ENCODE data around the gene TNRC18. TPM values are rescaled to one million over a fixed set of nuclear protein-coding genes. Genes with fewer than 3 reads are reported as not detected.

The TNRC18 gene
- total and polyA plus RNA-seq, 4 donors = 2.3 to 37.1 (median 20.4) TPM

DNA sequence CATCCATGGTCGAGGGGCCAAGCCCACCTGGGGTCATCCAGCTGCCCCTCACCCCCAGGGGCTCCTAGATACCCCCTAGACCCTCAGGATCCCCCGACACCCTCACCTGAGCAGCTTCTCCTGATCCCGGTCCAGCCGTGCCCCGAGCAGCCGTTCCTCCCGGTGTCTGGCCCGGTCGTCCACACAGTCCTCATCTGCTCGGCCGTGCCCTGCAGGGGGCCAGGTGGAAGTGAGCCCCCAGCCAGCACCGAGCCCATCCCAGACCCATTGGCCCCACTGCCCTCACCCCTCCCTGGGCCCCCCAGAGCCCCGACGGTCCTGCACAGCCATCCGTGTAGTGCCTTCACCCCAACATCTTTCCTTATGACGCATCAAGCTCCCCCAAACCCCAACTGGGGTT, 45.8 kb downstream of the TNRC18 start:
- Histone ChIP-seq H3K9ac (ENCODE audit: low read depth in 1 of 2, low read length in 2 of 2) (no peak overlapping the region), H3K4me3 (ENCODE audit: low read depth in 1 of 3, low read length in 3 of 3) (no peak overlapping the region), H3K27ac (ENCODE audit: low read depth in 1 of 2, low read length in 2 of 2) (no peak overlapping the region), H3K9me3 (ENCODE audit: control insufficient read depth in 4 of 4, low read length in 3 of 4) (no peaks in the 10 kb centered on the region), H3K36me3 (ENCODE audit: control insufficient read depth in 4 of 4, insufficient read depth in 3 of 4, low read depth in 1 of 4, low read length in 3 of 4) (peaks cover 11 to 37% (median 24%) of the 10 kb centered on the region in 4 donors), H3K27me3 (ENCODE audit: control insufficient read depth in 4 of 4, insufficient read depth in 4 of 4, low read length in 3 of 4) (no peaks in the 10 kb centered on the region), H3K4me1 (ENCODE audit: control insufficient read depth in 4 of 4, insufficient read depth in 4 of 4, low read length in 3 of 4) (peaks cover 0 to 6% (median 2%) of the 10 kb centered on the region in 4 donors)
- TF ChIP-seq GABPA (IDR thresholded peaks at IDR 0.05 in 1 of 2, conservative IDR thresholded peaks at IDR 0.05 in 1 of 2) (no peak), JUND (IDR thresholded peaks at IDR 0.05) (no peak), RXRA (IDR thresholded peaks at IDR 0.05) (no peak), FOXA2 (IDR thresholded peaks at IDR 0.05) (no peak), NR2F2 (IDR thresholded peaks at IDR 0.05) (no peak), HNF4G (IDR thresholded peaks at IDR 0.05) (no peak), RAD21 (IDR thresholded peaks at IDR 0.05) (no peak)
- TF ChIP-seq, protein P1, sequence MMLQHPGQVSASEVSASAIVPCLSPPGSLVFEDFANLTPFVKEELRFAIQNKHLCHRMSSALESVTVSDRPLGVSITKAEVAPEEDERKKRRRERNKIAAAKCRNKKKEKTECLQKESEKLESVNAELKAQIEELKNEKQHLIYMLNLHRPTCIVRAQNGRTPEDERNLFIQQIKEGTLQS (IDR thresholded peaks at IDR 0.05) = no peak
- WGBS = 95% methylated on average over 16 of the region's 16 CpGs
- no peak for DNase-seq (ENCODE audit: low spot score)

- H3K4me3 ChIP-seq (ENCODE audit: low read depth in 1 of 3, low read length in 3 of 3) = no peak overlapping the region
- no peak overlapping the region for H3K9ac ChIP-seq (ENCODE audit: low read depth in 1 of 2, low read length in 2 of 2)
- peaks cover 11 to 40% (median 26%) of the 10 kb centered on the region in 4 donors for H3K36me3 ChIP-seq (ENCODE audit: control insufficient read depth in 4 of 4, insufficient read depth in 3 of 4, low read depth in 1 of 4, low read length in 3 of 4)
- H3K27ac ChIP-seq (ENCODE audit: low read depth in 1 of 2, low read length in 2 of 2) = no peak overlapping the region
- no peaks in the 10 kb centered on the region for H3K9me3 ChIP-seq (ENCODE audit: control insufficient read depth in 4 of 4, low read length in 3 of 4)
- TF ChIP-seq YY1 (IDR thresholded peaks at IDR 0.05) (no peak), GABPA (IDR thresholded peaks at IDR 0.05 in 1 of 2, conservative IDR thresholded peaks at IDR 0.05 in 1 of 2) (no peak), HNF4A (conservative IDR thresholded peaks at IDR 0.05) (no peak), RXRA (IDR thresholded peaks at IDR 0.05) (no peak), ZBTB33 (IDR thresholded peaks at IDR 0.05) (no peak), TAF1 (conservative IDR thresholded peaks at IDR 0.05) (no peak), EGR1 (IDR thresholded peaks at IDR 0.05; ENCODE audit: low read depth in 2 of 2) (no peak), CTCF (IDR thresholded peaks at IDR 0.05; ENCODE audit: low read depth, low read length, missing input control) (no peak), NR2F2 (IDR thresholded peaks at IDR 0.05) (no peak), FOXA2 (IDR thresholded peaks at IDR 0.05) (no peak), FOXA1 (IDR thresholded peaks at IDR 0.05) (no peak), SP1 (IDR thresholded peaks at IDR 0.05) (no peak), RAD21 (IDR thresholded peaks at IDR 0.05) (no peak), JUND (IDR thresholded peaks at IDR 0.05) (no peak), HNF4G (IDR thresholded peaks at IDR 0.05) (no peak), MAX (IDR thresholded peaks at IDR 0.05) (no peak)
- TF ChIP-seq, protein P1 (IDR thresholded peaks at IDR 0.05) = no peak
- TF ChIP-seq, protein P2, sequence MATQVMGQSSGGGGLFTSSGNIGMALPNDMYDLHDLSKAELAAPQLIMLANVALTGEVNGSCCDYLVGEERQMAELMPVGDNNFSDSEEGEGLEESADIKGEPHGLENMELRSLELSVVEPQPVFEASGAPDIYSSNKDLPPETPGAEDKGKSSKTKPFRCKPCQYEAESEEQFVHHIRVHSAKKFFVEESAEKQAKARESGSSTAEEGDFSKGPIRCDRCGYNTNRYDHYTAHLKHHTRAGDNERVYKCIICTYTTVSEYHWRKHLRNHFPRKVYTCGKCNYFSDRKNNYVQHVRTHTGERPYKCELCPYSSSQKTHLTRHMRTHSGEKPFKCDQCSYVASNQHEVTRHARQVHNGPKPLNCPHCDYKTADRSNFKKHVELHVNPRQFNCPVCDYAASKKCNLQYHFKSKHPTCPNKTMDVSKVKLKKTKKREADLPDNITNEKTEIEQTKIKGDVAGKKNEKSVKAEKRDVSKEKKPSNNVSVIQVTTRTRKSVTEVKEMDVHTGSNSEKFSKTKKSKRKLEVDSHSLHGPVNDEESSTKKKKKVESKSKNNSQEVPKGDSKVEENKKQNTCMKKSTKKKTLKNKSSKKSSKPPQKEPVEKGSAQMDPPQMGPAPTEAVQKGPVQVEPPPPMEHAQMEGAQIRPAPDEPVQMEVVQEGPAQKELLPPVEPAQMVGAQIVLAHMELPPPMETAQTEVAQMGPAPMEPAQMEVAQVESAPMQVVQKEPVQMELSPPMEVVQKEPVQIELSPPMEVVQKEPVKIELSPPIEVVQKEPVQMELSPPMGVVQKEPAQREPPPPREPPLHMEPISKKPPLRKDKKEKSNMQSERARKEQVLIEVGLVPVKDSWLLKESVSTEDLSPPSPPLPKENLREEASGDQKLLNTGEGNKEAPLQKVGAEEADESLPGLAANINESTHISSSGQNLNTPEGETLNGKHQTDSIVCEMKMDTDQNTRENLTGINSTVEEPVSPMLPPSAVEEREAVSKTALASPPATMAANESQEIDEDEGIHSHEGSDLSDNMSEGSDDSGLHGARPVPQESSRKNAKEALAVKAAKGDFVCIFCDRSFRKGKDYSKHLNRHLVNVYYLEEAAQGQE (IDR thresholded peaks at IDR 0.05) = no peak
- no peaks in the 10 kb centered on the region for H3K27me3 ChIP-seq (ENCODE audit: control insufficient read depth in 4 of 4, insufficient read depth in 4 of 4, low read length in 3 of 4)
- no peak for DNase-seq (ENCODE audit: low spot score)
- peaks cover 0 to 4% (median 2%) of the 10 kb centered on the region in 4 donors for H3K4me1 ChIP-seq (ENCODE audit: control insufficient read depth in 4 of 4, insufficient read depth in 4 of 4, low read length in 3 of 4)
- 95% methylated on average over 20 of the region's 20 CpGs for WGBS
Measured at GRCh38 chr7:5377279-5377678, 46.4 kb downstream of the TNRC18 start.

All from liver (tissue), 9 donors.